ENCODE data around the gene MEF2C.

DNA sequence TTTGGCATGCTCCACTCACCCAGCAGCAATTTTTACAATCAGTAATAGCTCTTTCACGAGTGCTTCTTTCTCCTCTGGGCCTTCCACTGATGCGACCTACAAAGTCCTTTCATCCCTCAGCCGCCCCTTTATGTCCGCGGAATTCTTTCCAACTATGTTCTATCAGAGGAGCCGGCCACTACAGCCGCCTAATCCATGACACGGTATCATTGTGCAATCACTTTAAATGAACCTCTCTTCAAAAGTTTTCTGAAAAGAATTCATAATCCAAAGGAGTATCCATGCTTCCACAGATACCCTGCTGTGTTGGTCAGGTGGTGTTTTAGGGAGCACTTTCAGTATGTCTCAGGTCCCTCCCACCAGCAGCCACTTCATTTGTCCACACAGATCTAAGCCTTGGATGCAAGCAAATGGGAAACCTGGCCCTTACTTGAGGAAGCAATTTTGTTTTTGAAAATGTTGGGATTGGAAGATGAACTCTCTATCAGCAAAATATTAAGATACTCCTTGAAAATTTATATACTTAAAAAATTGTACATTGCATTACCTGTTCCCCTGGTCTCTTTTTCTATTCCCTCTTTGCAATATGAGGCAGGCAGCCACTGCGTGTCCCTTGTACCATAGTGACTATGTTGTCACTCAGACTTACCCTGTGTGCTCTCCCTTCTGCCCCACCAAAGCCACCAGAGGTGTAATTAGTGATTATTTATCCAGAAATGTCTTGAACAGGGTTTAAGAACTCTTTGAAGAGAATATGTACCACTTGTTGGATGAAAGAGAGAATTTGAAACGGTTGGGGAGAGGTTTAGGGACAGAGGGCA lies 12.9 kb upstream of the MEF2C start:
- no peak for TF ChIP-seq EZH2phosphoT487 (IDR thresholded peaks at IDR 0.05; ENCODE audit: borderline replicate concordance, low read length)
- TF ChIP-seq, protein P1, sequence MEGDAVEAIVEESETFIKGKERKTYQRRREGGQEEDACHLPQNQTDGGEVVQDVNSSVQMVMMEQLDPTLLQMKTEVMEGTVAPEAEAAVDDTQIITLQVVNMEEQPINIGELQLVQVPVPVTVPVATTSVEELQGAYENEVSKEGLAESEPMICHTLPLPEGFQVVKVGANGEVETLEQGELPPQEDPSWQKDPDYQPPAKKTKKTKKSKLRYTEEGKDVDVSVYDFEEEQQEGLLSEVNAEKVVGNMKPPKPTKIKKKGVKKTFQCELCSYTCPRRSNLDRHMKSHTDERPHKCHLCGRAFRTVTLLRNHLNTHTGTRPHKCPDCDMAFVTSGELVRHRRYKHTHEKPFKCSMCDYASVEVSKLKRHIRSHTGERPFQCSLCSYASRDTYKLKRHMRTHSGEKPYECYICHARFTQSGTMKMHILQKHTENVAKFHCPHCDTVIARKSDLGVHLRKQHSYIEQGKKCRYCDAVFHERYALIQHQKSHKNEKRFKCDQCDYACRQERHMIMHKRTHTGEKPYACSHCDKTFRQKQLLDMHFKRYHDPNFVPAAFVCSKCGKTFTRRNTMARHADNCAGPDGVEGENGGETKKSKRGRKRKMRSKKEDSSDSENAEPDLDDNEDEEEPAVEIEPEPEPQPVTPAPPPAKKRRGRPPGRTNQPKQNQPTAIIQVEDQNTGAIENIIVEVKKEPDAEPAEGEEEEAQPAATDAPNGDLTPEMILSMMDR (IDR thresholded peaks at IDR 0.05; ENCODE audit: low read depth, low read length, poor library complexity, severe bottlenecking): no peak

All from DOHH2 (cell line).